Measurements from ENCODE around the gene EXOSC5. TPM values are rescaled to one million over a fixed set of nuclear protein-coding genes. Genes with fewer than 3 reads are reported as not detected.

EXOSC5 gene
- total and polyA plus RNA-seq, 12 donors = 10.6 to 43.8 (median 13.7) TPM

GRCh38 chr19:41363753-41364523 is 33.2 kb downstream of the EXOSC5 start, which contains the start of gene B9D2:
Gene B9D2 (minus strand): TSS chr19:41364149. CDS start chr19:41363519, 630 bp downstream.
- ATAC-seq (peak; percentile 96 to 98 (median 98)), DNase-seq (peak; percentile 96 to 99)
- 0 to 1% methylated on average over 56 of the region's 56 CpGs for WGBS, 2 donors
- H3K9me3 ChIP-seq = no peaks in the 10 kb centered on the region
- H3K4me1 ChIP-seq = peaks cover 2 to 59% (median 15%) of the 10 kb centered on the region in 9 donors
- peak within 1 kb of the TSS; percentile 75 to 99 (median 97) for H3K27ac ChIP-seq
- peaks cover 0 to 6% (median 0%) of the 10 kb centered on the region in 9 donors for H3K36me3 ChIP-seq
- H3K27me3 ChIP-seq = no peaks in the 10 kb centered on the region
- no peak for TF ChIP-seq CTCF (IDR thresholded peaks at IDR 0.05)
- peak within 1 kb of the TSS; percentile 20 to 89 (median 71) for H3K4me3 ChIP-seq
- intact Hi-C loops (cut with DNase I) = loop anchor here in 3 of 10 donors (1.0 to 5.0 kb wide), 5 partner anchors 31 to 102 kb away; partner anchors contain the start of genes BCKDHA (in 1 of the 3), EXOSC5 (in 1 of the 3) and HNRNPUL1 (in 1 of the 3)

- peak overlapping the region; percentile 20 to 89 (median 71) for H3K4me3 ChIP-seq
- ATAC-seq (no peak), DNase-seq (no peak)
- 43 to 48% methylated on average over 6 of the region's 6 CpGs for WGBS, 2 donors
- H3K27ac ChIP-seq = peak overlapping the region; percentile 75 to 99 (median 97)
- no peaks in the 10 kb centered on the region for H3K9me3 ChIP-seq
- peaks cover 2 to 56% (median 15%) of the 10 kb centered on the region in 9 donors for H3K4me1 ChIP-seq
- H3K27me3 ChIP-seq = no peaks in the 10 kb centered on the region
- no peak for TF ChIP-seq CTCF (IDR thresholded peaks at IDR 0.05)
- intact Hi-C loops (cut with DNase I) = loop anchor here in 3 of 10 donors (1.0 to 5.0 kb wide), 3 partner anchors 41 to 101 kb away; partner anchors contain the start of gene HNRNPUL1 (in 1 of the 3)
- H3K36me3 ChIP-seq = peaks cover 0 to 6% (median 0%) of the 10 kb centered on the region in 9 donors
These were observed 33.8 kb downstream of the EXOSC5 start for GRCh38 chr19:41363371-41363752.

- ATAC-seq (no peak), DNase-seq (no peak)
- WGBS, 2 donors = 92 to 93% methylated on average over 9 to 10 of the region's 10 CpGs
- H3K36me3 ChIP-seq = peaks cover 0 to 6% (median 0%) of the 10 kb centered on the region in 9 donors
- TF ChIP-seq CTCF (IDR thresholded peaks at IDR 0.05) = no peak
- H3K4me3 ChIP-seq = no peak overlapping the region
- no peaks in the 10 kb centered on the region for H3K27me3 ChIP-seq
- intact Hi-C loops (cut with DNase I) = loop anchor here in 2 of 10 donors (5.0 kb wide), 2 partner anchors 40 to 100 kb away; partner anchors contain the start of gene HNRNPUL1 (in 1 of the 2)
- peak overlapping the region in 1 of 10 donors; percentile 5 for H3K27ac ChIP-seq
- H3K4me1 ChIP-seq = peaks cover 2 to 56% (median 15%) of the 10 kb centered on the region in 9 donors
- no peaks in the 10 kb centered on the region for H3K9me3 ChIP-seq
These were observed 34.9 kb downstream of the EXOSC5 start for GRCh38 chr19:41362143-41362847.

- H3K27ac ChIP-seq = no peak overlapping the region
- no peaks in the 10 kb centered on the region for H3K9me3 ChIP-seq
- no peak overlapping the region for H3K4me3 ChIP-seq
- H3K36me3 ChIP-seq = peaks cover 0 to 6% (median 0%) of the 10 kb centered on the region in 9 donors
- ATAC-seq (no peak), DNase-seq (no peak)
- no peaks in the 10 kb centered on the region for H3K27me3 ChIP-seq
- peaks cover 2 to 57% (median 11%) of the 10 kb centered on the region in 9 donors for H3K4me1 ChIP-seq
- no peak for TF ChIP-seq CTCF (IDR thresholded peaks at IDR 0.05)
- 96 to 97% methylated on average over 1 of the region's 1 CpG for WGBS, 2 donors
- intact Hi-C loops (cut with DNase I) = loop anchor here in 5 of 10 donors (5.0 to 10.0 kb wide), 5 partner anchors 33 to 97 kb away; partner anchors contain the start of genes DMAC2 (in 1 of the 5) and HNRNPUL1 (in 1 of the 5)
These were observed 37.4 kb downstream of the EXOSC5 start for GRCh38 chr19:41359741-41360140.
